HepG2 (cell line): Measurements from ENCODE around the gene ADRM1. TPM values are rescaled to one million over a fixed set of nuclear protein-coding genes. Genes with fewer than 3 reads are reported as not detected.
A peak's percentile ranks its signal among the peaks of the same experiment; 100 is the strongest.

Source experiments
- CBFB ChIP-seq: sonication (generic); formaldehyde crosslinking; IDR thresholded peaks from 2 replicates; pipeline ENCODE4 v1.4.0; 2020; ENCODE audit warnings: missing genetic modification reagents
- DMAP1 ChIP-seq: IDR thresholded peaks from 2 replicates; pipeline ENCODE4 v1.6.1; 2016
- HMG20B ChIP-seq: conservative IDR thresholded peaks from 2 replicates; pipeline ENCODE4 v1.6.1; 2016; ENCODE audit warnings: missing genetic modification reagents, missing compliant biosample characterization
- NAIF1 ChIP-seq: sonication (generic); formaldehyde crosslinking; IDR thresholded peaks from 2 replicates; pipeline ENCODE4 v1.5.0; 2020; ENCODE audit warnings: mild to moderate bottlenecking, missing genetic modification reagents, borderline replicate concordance
- REPIN1 ChIP-seq: sonication (generic); formaldehyde crosslinking; IDR thresholded peaks from 2 replicates; pipeline ENCODE4 v1.8.0; 2022; ENCODE audit warnings: missing genetic modification reagents, low read depth, mild to moderate bottlenecking, borderline replicate concordance
- ZNF20 ChIP-seq: sonication (generic); formaldehyde crosslinking; IDR thresholded peaks from 2 replicates; pipeline ENCODE4 v1.4.0; 2020; ENCODE audit warnings: mild to moderate bottlenecking, moderate library complexity, missing genetic modification reagents
- ZNF343 ChIP-seq: sonication (generic); formaldehyde crosslinking; IDR thresholded peaks from 2 replicates; pipeline ENCODE4 v1.4.0; 2020; ENCODE audit warnings: mild to moderate bottlenecking, missing genetic modification reagents
- ZNF614 ChIP-seq: IDR thresholded peaks from 2 replicates; pipeline ENCODE4 v1.6.1; 2018; ENCODE audit warnings: missing biosample characterization, missing genetic modification reagents, inconsistent platforms, borderline replicate concordance
- polyA plus RNA-seq, 8 experiments: library from polyadenylated mRNA; depleted of rRNA in 3 of 8; stranded (reverse) in 7 of 8; unstranded in 1 of 8; fragments of >200 nt; fragmentation: Illumina TruSeq in 4 of 8; extraction: Trizol in 4 of 8; gene quantifications; 2 replicates each; pipeline versions ENCODE4 v1.2.1 to v1.2.3, GENCODE V29; 2011 to 2016; ENCODE audit warnings: low read depth in 4 of 8, missing spikeins in 1 of 8, mixed read lengths in 1 of 8; ENCODE audit not compliant: insufficient read depth in 1 of 8
- total RNA-seq, 5 experiments: library from RNA; depleted of rRNA; stranded (reverse); fragments of >200 nt; fragmentation: Illumina TruSeq; extraction: Trizol; gene quantifications; 2 replicates each; pipeline ENCODE4 v1.2.3, GENCODE V29; 2016; ENCODE audit warnings: low read depth in 1 of 5
- TF ChIP-seq, protein P1 (sequence below): sonication (generic); formaldehyde crosslinking; IDR thresholded peaks from 2 replicates; pipeline ENCODE4 v1.5.0; 2020; ENCODE audit warnings: missing genetic modification reagents
- TF ChIP-seq, protein P2 (sequence below): sonication (generic); formaldehyde crosslinking; IDR thresholded peaks from 2 replicates; pipeline ENCODE4 v1.4.0; 2020; ENCODE audit warnings: missing genetic modification reagents
- TF ChIP-seq, protein P3 (sequence below): sonication (generic); formaldehyde crosslinking; conservative IDR thresholded peaks from 2 replicates; pipeline ENCODE4 v1.8.1; 2023; ENCODE audit warnings: missing genetic modification reagents
- TF ChIP-seq, protein P4 (sequence below): sonication (generic); formaldehyde crosslinking; IDR thresholded peaks from 2 replicates; pipeline ENCODE4 v1.8.1; 2023; ENCODE audit warnings: mild to moderate bottlenecking, missing genetic modification reagents
- TF ChIP-seq, protein P5 (sequence below): sonication (generic); formaldehyde crosslinking; IDR thresholded peaks from 2 replicates; pipeline ENCODE4 v1.8.1; 2023; ENCODE audit warnings: missing genetic modification reagents, mild to moderate bottlenecking, borderline replicate concordance
- TF ChIP-seq, protein P6 (sequence below): sonication (generic); formaldehyde crosslinking; IDR thresholded peaks from 2 replicates; pipeline ENCODE4 v1.8.0; 2022; ENCODE audit warnings: missing genetic modification reagents, mild to moderate bottlenecking, inconsistent platforms, borderline replicate concordance
- TF ChIP-seq, protein P7 (sequence below): sonication (generic); formaldehyde crosslinking; IDR thresholded peaks from 2 replicates; pipeline ENCODE4 v1.5.0; 2020; ENCODE audit warnings: missing genetic modification reagents
- TF ChIP-seq, protein P8 (sequence below): sonication (generic); formaldehyde crosslinking; IDR thresholded peaks from 2 replicates; pipeline ENCODE4 v1.4.0; 2020; ENCODE audit warnings: mild to moderate bottlenecking, missing genetic modification reagents

Gene ADRM1
- total and polyA plus RNA-seq, 2 of the 13 experiments (the other 11 are each of a cell fraction or from before 2014, with no cell fraction given) = 92.9 to 154 TPM

DNA sequence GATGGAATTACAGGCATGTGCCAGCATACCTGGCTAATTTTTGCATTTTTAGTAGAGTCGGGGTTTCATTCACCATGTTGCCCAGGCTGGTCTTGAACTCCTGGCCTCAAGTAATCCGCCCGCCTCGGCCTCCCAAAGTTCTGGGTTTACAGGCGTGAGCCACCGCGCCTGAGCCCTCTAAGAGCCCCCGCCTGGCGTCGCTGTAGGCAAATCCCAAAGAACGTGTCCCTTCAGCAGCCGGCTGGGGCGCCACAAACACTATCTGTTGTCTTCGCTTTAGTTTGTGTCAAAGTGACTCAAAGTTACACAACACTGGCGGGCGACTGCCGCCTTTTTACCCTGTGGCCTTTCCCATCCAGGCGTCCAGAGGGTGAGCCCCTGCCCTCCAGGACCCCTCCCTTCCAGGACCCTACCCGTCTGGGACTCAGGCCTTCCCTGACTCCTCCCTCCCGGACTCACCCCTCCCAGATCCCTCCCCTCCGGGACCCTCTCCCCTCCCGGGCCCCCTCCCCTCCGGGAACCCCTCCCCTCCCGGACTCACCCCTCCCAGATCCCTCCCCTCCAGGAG lies 940 bp upstream of the ADRM1 start (continued):
- TF ChIP-seq, protein P1, sequence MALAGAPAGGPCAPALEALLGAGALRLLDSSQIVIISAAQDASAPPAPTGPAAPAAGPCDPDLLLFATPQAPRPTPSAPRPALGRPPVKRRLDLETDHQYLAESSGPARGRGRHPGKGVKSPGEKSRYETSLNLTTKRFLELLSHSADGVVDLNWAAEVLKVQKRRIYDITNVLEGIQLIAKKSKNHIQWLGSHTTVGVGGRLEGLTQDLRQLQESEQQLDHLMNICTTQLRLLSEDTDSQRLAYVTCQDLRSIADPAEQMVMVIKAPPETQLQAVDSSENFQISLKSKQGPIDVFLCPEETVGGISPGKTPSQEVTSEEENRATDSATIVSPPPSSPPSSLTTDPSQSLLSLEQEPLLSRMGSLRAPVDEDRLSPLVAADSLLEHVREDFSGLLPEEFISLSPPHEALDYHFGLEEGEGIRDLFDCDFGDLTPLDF = peak; percentile 87
- TF ChIP-seq, protein P2, sequence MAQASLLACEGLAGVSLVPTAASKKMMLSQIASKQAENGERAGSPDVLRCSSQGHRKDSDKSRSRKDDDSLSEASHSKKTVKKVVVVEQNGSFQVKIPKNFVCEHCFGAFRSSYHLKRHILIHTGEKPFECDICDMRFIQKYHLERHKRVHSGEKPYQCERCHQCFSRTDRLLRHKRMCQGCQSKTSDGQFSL = peak; percentile 84
- TF ChIP-seq DMAP1 (CRISPR knock-in tag) (no peak), CBFB (CRISPR knock-in tag) (peak; percentile 95), REPIN1 (CRISPR knock-in tag) (peak; percentile 83; the same call in 1 of the 2 replicates), HMG20B (CRISPR knock-in tag) (peak; percentile 81; the same call in 1 of the 2 replicates), ZNF20 (CRISPR knock-in tag) (no peak), NAIF1 (CRISPR knock-in tag) (no peak), ZNF614 (CRISPR knock-in tag) (peak; percentile 98), ZNF343 (CRISPR knock-in tag) (0 out of 2 replicates have a peak, but pooled peaks have one; percentile 61)
- TF ChIP-seq, protein P3, sequence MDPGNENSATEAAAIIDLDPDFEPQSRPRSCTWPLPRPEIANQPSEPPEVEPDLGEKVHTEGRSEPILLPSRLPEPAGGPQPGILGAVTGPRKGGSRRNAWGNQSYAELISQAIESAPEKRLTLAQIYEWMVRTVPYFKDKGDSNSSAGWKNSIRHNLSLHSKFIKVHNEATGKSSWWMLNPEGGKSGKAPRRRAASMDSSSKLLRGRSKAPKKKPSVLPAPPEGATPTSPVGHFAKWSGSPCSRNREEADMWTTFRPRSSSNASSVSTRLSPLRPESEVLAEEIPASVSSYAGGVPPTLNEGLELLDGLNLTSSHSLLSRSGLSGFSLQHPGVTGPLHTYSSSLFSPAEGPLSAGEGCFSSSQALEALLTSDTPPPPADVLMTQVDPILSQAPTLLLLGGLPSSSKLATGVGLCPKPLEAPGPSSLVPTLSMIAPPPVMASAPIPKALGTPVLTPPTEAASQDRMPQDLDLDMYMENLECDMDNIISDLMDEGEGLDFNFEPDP (CRISPR knock-in tag) = no peak
- TF ChIP-seq, protein P4, sequence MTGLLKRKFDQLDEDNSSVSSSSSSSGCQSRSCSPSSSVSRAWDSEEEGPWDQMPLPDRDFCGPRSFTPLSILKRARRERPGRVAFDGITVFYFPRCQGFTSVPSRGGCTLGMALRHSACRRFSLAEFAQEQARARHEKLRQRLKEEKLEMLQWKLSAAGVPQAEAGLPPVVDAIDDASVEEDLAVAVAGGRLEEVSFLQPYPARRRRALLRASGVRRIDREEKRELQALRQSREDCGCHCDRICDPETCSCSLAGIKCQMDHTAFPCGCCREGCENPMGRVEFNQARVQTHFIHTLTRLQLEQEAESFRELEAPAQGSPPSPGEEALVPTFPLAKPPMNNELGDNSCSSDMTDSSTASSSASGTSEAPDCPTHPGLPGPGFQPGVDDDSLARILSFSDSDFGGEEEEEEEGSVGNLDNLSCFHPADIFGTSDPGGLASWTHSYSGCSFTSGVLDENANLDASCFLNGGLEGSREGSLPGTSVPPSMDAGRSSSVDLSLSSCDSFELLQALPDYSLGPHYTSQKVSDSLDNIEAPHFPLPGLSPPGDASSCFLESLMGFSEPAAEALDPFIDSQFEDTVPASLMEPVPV (CRISPR knock-in tag) = no peak
- TF ChIP-seq, protein P5, sequence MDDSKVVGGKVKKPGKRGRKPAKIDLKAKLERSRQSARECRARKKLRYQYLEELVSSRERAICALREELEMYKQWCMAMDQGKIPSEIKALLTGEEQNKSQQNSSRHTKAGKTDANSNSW (CRISPR knock-in tag) = peak; percentile 54; the same call in 1 of the 2 replicates
- TF ChIP-seq, protein P6, sequence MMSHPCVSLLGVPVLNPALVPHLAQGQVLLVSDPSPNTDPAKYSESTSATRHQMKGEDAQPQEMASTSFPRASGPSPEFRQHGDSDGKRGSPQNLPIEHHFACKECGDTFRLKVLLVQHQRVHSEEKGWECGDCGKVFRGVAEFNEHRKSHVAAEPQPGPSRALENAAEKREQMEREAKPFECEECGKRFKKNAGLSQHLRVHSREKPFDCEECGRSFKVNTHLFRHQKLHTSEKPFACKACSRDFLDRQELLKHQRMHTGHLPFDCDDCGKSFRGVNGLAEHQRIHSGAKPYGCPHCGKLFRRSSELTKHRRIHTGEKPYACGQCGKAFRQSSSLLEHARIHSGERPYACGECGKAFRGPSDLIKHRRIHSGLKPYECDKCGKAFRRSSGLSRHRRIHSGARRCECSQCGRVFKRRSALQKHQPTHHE = peak; percentile 84; the same call in 1 of the 2 replicates
- TF ChIP-seq, protein P7, sequence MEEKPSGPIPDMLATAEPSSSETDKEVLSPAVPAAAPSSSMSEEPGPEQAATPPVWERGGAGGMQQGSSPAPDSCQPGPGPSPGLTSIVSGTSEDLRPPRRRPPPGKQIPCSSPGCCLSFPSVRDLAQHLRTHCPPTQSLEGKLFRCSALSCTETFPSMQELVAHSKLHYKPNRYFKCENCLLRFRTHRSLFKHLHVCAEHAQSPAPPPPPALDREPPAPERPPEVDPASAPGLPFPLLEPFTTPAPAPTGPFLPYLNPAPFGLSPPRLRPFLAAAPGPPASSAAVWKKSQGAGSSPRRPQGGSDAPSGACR (CRISPR knock-in tag) = peak; percentile 49
- TF ChIP-seq, protein P8, sequence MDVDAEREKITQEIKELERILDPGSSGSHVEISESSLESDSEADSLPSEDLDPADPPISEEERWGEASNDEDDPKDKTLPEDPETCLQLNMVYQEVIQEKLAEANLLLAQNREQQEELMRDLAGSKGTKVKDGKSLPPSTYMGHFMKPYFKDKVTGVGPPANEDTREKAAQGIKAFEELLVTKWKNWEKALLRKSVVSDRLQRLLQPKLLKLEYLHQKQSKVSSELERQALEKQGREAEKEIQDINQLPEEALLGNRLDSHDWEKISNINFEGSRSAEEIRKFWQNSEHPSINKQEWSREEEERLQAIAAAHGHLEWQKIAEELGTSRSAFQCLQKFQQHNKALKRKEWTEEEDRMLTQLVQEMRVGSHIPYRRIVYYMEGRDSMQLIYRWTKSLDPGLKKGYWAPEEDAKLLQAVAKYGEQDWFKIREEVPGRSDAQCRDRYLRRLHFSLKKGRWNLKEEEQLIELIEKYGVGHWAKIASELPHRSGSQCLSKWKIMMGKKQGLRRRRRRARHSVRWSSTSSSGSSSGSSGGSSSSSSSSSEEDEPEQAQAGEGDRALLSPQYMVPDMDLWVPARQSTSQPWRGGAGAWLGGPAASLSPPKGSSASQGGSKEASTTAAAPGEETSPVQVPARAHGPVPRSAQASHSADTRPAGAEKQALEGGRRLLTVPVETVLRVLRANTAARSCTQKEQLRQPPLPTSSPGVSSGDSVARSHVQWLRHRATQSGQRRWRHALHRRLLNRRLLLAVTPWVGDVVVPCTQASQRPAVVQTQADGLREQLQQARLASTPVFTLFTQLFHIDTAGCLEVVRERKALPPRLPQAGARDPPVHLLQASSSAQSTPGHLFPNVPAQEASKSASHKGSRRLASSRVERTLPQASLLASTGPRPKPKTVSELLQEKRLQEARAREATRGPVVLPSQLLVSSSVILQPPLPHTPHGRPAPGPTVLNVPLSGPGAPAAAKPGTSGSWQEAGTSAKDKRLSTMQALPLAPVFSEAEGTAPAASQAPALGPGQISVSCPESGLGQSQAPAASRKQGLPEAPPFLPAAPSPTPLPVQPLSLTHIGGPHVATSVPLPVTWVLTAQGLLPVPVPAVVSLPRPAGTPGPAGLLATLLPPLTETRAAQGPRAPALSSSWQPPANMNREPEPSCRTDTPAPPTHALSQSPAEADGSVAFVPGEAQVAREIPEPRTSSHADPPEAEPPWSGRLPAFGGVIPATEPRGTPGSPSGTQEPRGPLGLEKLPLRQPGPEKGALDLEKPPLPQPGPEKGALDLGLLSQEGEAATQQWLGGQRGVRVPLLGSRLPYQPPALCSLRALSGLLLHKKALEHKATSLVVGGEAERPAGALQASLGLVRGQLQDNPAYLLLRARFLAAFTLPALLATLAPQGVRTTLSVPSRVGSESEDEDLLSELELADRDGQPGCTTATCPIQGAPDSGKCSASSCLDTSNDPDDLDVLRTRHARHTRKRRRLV = no peak
